K562 (cell line): ENCODE measurements around the gene MAB21L3. TPM values are rescaled to one million over a fixed set of nuclear protein-coding genes. Genes with fewer than 3 reads are reported as not detected.

ENCODE experiments used
- ATAC-seq: fragments of 200-7000 bp; cut with Tn5 transposase; 3 replicates; pipeline ENCODE4 v1.9.1; 2020; ENCODE audit warnings: moderate library complexity
- BruUV-seq: library from RNA; stranded (reverse); fragments of 400-500 nt; replicated peaks from 2 replicates; lab custom pipeline; 2021; lab: Mats Ljungman, UMichigan
- CTCF ChIA-PET: fragments of 300-600 bp; formaldehyde crosslinking; extraction: SDS; loops from one replicate; lab custom pipeline; 2021; ENCODE audit warnings: low intra/inter-chr PET ratio; lab: Yijun Ruan, JAX
- POLR2A ChIA-PET: fragments of 300-600, 350-650 bp; sonication (Branson Sonifier 250); formaldehyde crosslinking; extraction: SDS; loops from one replicate; lab custom pipeline; 2021; ENCODE audit warnings: antibody characterized with exemption, inconsistent platforms; lab: Yijun Ruan, JAX
- DNase-seq, 4 experiments: peaks; one replicate each; pipeline versions ENCODE4 v3.0.0 to v3.0.0-alpha.2; 2011 to 2018; ENCODE audit warnings: low spot score in 3 of 4, mixed read lengths in 3 of 4; ENCODE audit errors: extremely low read depth in 1 of 4
- FAIRE-seq: peaks from 2 replicates; lab custom pipeline; 2011; peaks lifted over from hg19 to GRCh38; lab: Jason Lieb, UNC
- H2AFZ ChIP-seq: 2 replicates; pipeline ENCODE4 v1.6.0; 2011; ENCODE audit warnings: low read depth, low read length, control low read depth, inconsistent platforms
- H3K27ac ChIP-seq: fragments of 200-600 bp; 3 replicates; pipeline ENCODE4 v1.8.0; 2011; ENCODE audit warnings: low read depth, mild to moderate bottlenecking, control low read depth, inconsistent platforms, low read length, moderate library complexity, mixed read lengths; ENCODE audit errors: extremely low read depth
- H3K27me3 ChIP-seq, 2 experiments: fragments of 300-600 bp in 1 of 2; 2 replicates in 1 of 2; 3 replicates in 1 of 2; pipeline versions ENCODE4 v1.6.0 to v1.8.0; 2011; ENCODE audit warnings: inconsistent platforms in 2 of 2, low read length in 2 of 2, mild to moderate bottlenecking in 1 of 2, mixed read lengths in 1 of 2, moderate library complexity in 1 of 2; ENCODE audit not compliant: control insufficient read depth in 2 of 2, insufficient read depth in 2 of 2
- H3K36me3 ChIP-seq: fragments of 300-600 bp; 3 replicates; pipeline ENCODE4 v1.8.0; 2011; ENCODE audit warnings: mild to moderate bottlenecking, low read length, inconsistent platforms; ENCODE audit not compliant: control insufficient read depth, insufficient read depth
- H3K4me1 ChIP-seq, 2 experiments: fragments of 200-600 bp in 1 of 2; replicated peaks in 1 of 2; 2 replicates in 1 of 2; 3 replicates in 1 of 2; pipeline versions ENCODE4 v1.5.1 to v1.8.0; 2011; ENCODE audit warnings: inconsistent platforms in 2 of 2, low read length in 2 of 2, mild to moderate bottlenecking in 1 of 2, mixed read lengths in 1 of 2, moderate library complexity in 1 of 2; ENCODE audit not compliant: control insufficient read depth in 2 of 2, insufficient read depth in 2 of 2
- H3K4me2 ChIP-seq: 2 replicates; pipeline ENCODE4 v1.6.1; 2011; ENCODE audit warnings: low read length, control low read depth, inconsistent platforms, mixed read lengths; ENCODE audit not compliant: insufficient read depth
- H3K4me3 ChIP-seq: fragments of 200-600 bp; sonication (generic), shearing (Covaris generic); 2 replicates; pipeline ENCODE4 v1.5.1; 2016; ENCODE audit warnings: control low read depth, inconsistent platforms
- H3K79me2 ChIP-seq: fragments of 200-600 bp; 3 replicates; pipeline ENCODE4 v1.8.0; 2011; ENCODE audit warnings: low read length, inconsistent platforms; ENCODE audit not compliant: control insufficient read depth, insufficient read depth
- H3K9ac ChIP-seq, 2 experiments: 2 replicates each; pipeline versions ENCODE4 v1.6.0 to v1.6.1; 2011; ENCODE audit warnings: low read depth in 2 of 2, low read length in 2 of 2, control low read depth in 1 of 2, inconsistent platforms in 1 of 2, mild to moderate bottlenecking in 1 of 2, mixed read lengths in 1 of 2; ENCODE audit not compliant: insufficient read depth in 1 of 2
- H3K9me1 ChIP-seq: one replicate; pipeline ENCODE4 v1.6.0; 2011; ENCODE audit warnings: inconsistent platforms, mild to moderate bottlenecking, low read length, moderate library complexity; ENCODE audit not compliant: control insufficient read depth, insufficient read depth
- H3K9me3 ChIP-seq: replicated peaks from 2 replicates; pipeline ENCODE4 v1.5.1; 2011; ENCODE audit warnings: low read depth, low read length, inconsistent platforms; ENCODE audit not compliant: control insufficient read depth, insufficient read depth
- H4K20me1 ChIP-seq: replicated peaks from 2 replicates; pipeline ENCODE4 v1.6.1; 2011; ENCODE audit warnings: low read length, inconsistent platforms, mixed read lengths; ENCODE audit not compliant: control insufficient read depth, insufficient read depth
- BCOR ChIP-seq: fragments of 450-650 bp; IDR thresholded peaks from 2 replicates; pipeline ENCODE4 v1.6.1; 2016
- BRD9 ChIP-seq: fragments of 450-650 bp; IDR thresholded peaks from 2 replicates; pipeline ENCODE4 v1.6.1; 2018; ENCODE audit warnings: low read depth; ENCODE audit not compliant: partially characterized antibody
- CBX1 ChIP-seq: sonication (generic); IDR thresholded peaks from 2 replicates; pipeline ENCODE4 v1.6.1; 2016; ENCODE audit warnings: antibody characterized with exemption, low read depth, mild to moderate bottlenecking
- GATAD2B ChIP-seq: fragments of 450-650 bp; IDR thresholded peaks from 2 replicates; pipeline ENCODE4 v1.6.1; 2017; ENCODE audit warnings: mild to moderate bottlenecking, borderline replicate concordance
- GTF2F1 ChIP-seq: IDR thresholded peaks from 2 replicates; pipeline ENCODE4 v1.6.1; 2011; ENCODE audit warnings: low read depth, low read length, improper control_type of control experiment
- JUND ChIP-seq, 2 experiments: IDR thresholded peaks; 2 replicates in 1 of 2; 3 replicates in 1 of 2; pipeline ENCODE4 v1.6.1; 2011; ENCODE audit warnings: borderline replicate concordance in 2 of 2, low read depth in 2 of 2, low read length in 2 of 2, improper control_type of control experiment in 1 of 2, missing biosample characterization in 1 of 2, missing genetic modification characterization in 1 of 2, missing genetic modification reagents in 1 of 2
- KAT8 ChIP-seq: fragments of 450-650 bp; IDR thresholded peaks from 2 replicates; pipeline ENCODE4 v1.6.1; 2016; ENCODE audit warnings: low read depth, mild to moderate bottlenecking
- MAX ChIP-seq: sonication (generic); formaldehyde crosslinking; IDR thresholded peaks from 2 replicates; pipeline ENCODE4 v1.9.0; 2022; ENCODE audit warnings: mild to moderate bottlenecking, missing genetic modification reagents
- NR0B1 ChIP-seq: fragments of 450-650 bp; IDR thresholded peaks from one replicate; pipeline ENCODE4 v1.6.1; 2018; ENCODE audit warnings: mild to moderate bottlenecking, moderate library complexity; ENCODE audit not compliant: partially characterized antibody
- NR2C1 ChIP-seq, 2 experiments: fragments of 450-650 bp; IDR thresholded peaks; 2 replicates each; pipeline ENCODE4 v1.6.1; 2017; ENCODE audit warnings: mild to moderate bottlenecking in 2 of 2, antibody characterized with exemption in 1 of 2, inconsistent platforms in 1 of 2, missing compliant biosample characterization in 1 of 2, missing genetic modification characterization in 1 of 2
- POLR2A ChIP-seq: fragments of 450-650 bp; conservative IDR thresholded peaks from 2 replicates; pipeline ENCODE4 v1.6.1; 2016
- POLR3G ChIP-seq: IDR thresholded peaks from 2 replicates; pipeline ENCODE4 v1.6.1; 2011; ENCODE audit not compliant: insufficient read length, insufficient replicate concordance; ENCODE audit errors: extremely low read depth
- SAFB ChIP-seq: fragments of 200-400 bp; formaldehyde crosslinking; IDR thresholded peaks from 2 replicates; pipeline ENCODE4 v1.6.1; 2017; ENCODE audit warnings: low read depth, low read length, borderline replicate concordance
- SRSF7 ChIP-seq: fragments of 200-400 bp; formaldehyde crosslinking; optimal IDR thresholded peaks from 2 replicates; pipeline ENCODE3; 2017; ENCODE audit warnings: mild to moderate bottlenecking, low read depth, low read length
- ZZZ3 ChIP-seq: fragments of 450-650 bp; IDR thresholded peaks from 2 replicates; pipeline ENCODE4 v1.6.1; 2016; ENCODE audit warnings: antibody characterized with exemption, mild to moderate bottlenecking, moderate library complexity
- WGBS: fragments of 100-300 bp; shearing (Covaris generic); methylation state at CpG from one replicate; pipeline ENCODE4 v1.1.6; 2016; ENCODE audit warnings: low coverage, mixed read lengths; ENCODE audit not compliant: insufficient coverage; ENCODE audit errors: missing lambda C conversion rate; 5-methylcytosine and 5-hydroxymethylcytosine counted together
- in situ Hi-C: fragments of 300-500 bp; cut with MboI; formaldehyde crosslinking; loops from 4 replicates; pipeline ENCODE4 v1.15.0; 2018; ENCODE audit warnings: inconsistent platforms, mixed read lengths
- intact Hi-C: fragments of 100-400 bp; cut with micrococcal nuclease; formaldehyde crosslinking; loops from 2 replicates; pipeline ENCODE4 v1.14.2; 2022
- polyA plus RNA-seq, 8 experiments: library from polyadenylated mRNA; depleted of rRNA in 4 of 8; stranded (reverse) in 5 of 8; unstranded in 3 of 8; fragments of >200 nt; fragmentation: Nextera tagmentation in 2 of 8; fragmentation: Illumina TruSeq in 1 of 8; extraction: Ambion mirVana in 2 of 8; extraction: Trizol in 1 of 8; gene quantifications; 2 replicates each; pipeline versions ENCODE4 v1.2.1 to v1.2.3, GENCODE V29; 2011 to 2014; ENCODE audit warnings: inconsistent platforms in 1 of 8, missing spikeins in 1 of 8
- total RNA-seq, 7 experiments: library from RNA; depleted of rRNA in 6 of 7; stranded (reverse); fragments of >200 nt in 6 of 7; fragmentation: Illumina TruSeq in 2 of 7; extraction: Trizol in 2 of 7; gene quantifications; 2 replicates each; pipeline versions ENCODE4 v1.2.1 to v1.2.3, GENCODE V29; 2011 to 2021; ENCODE audit warnings: low replicate concordance in 1 of 7
- TF ChIP-seq, protein P1 (sequence below): sonication (generic); formaldehyde crosslinking; IDR thresholded peaks from 2 replicates; pipeline ENCODE4 v1.4.0; 2020; ENCODE audit warnings: mild to moderate bottlenecking, missing genetic modification reagents

The MAB21L3 gene
- total and polyA plus RNA-seq, 9 of the 15 experiments (the other 6 are each of a cell fraction or from before 2014, with no cell fraction given): not detected

- TF ChIP-seq, protein P1, sequence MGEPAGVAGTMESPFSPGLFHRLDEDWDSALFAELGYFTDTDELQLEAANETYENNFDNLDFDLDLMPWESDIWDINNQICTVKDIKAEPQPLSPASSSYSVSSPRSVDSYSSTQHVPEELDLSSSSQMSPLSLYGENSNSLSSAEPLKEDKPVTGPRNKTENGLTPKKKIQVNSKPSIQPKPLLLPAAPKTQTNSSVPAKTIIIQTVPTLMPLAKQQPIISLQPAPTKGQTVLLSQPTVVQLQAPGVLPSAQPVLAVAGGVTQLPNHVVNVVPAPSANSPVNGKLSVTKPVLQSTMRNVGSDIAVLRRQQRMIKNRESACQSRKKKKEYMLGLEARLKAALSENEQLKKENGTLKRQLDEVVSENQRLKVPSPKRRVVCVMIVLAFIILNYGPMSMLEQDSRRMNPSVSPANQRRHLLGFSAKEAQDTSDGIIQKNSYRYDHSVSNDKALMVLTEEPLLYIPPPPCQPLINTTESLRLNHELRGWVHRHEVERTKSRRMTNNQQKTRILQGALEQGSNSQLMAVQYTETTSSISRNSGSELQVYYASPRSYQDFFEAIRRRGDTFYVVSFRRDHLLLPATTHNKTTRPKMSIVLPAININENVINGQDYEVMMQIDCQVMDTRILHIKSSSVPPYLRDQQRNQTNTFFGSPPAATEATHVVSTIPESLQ (CRISPR knock-in tag): no peak
- TF ChIP-seq SRSF7: no peak
Observed at GRCh38 chr1:116150368-116150767, 39.2 kb downstream of the MAB21L3 start (continued).

- FAIRE-seq (peak; percentile 65), ATAC-seq (peak; percentile 99), DNase-seq (peak; percentile 88 to 94 (median 93))
- BruUV-seq: no TSS peak
- Histone ChIP-seq H3K4me2 (peak overlapping the region; percentile 86), H3K27me3 (peaks cover 7% of the 10 kb centered on the region in 2 experiments; a peak in 2 of 5 replicates), H3K27ac (peak overlapping the region; percentile 51; the same call in 1 of the 3 replicates), H3K79me2 (no peaks in the 10 kb centered on the region), H2AFZ (peak overlapping the region; percentile 98), H3K36me3 (no peaks in the 10 kb centered on the region), H4K20me1 (no peaks in the 10 kb centered on the region), H3K9me3 (no peaks in the 10 kb centered on the region), H3K9me1 (no peaks in the 10 kb centered on the region), H3K4me3 (peak overlapping the region; percentile 45), H3K4me1 (peaks cover 4 to 7% of the 10 kb centered on the region in 2 experiments), H3K9ac (peak overlapping the region; percentile 73 to 87; a peak in 3 of 4 replicates)
- in situ Hi-C loops: no loop called here
- intact Hi-C loops: loop anchor here (1.0 to 5.0 kb wide), 4 partner anchors 13 to 335 kb away; no protein-coding TSS in a partner anchor
- POLR2A ChIA-PET: interaction anchor here (0.6 to 1.0 kb wide), 3 partner anchors 73 to 730 kb away, joined by 3 to 4 read pairs (median 3); no protein-coding TSS in a partner anchor
- CTCF ChIA-PET: interaction anchor here (1.2 to 3.6 kb wide), 5 partner anchors 12 to 351 kb away, joined by 3 to 30 read pairs (median 4); no protein-coding TSS in a partner anchor
- WGBS: 8% methylated on average over 33 of the region's 46 CpGs
- TF ChIP-seq SAFB (no peak), NR2C1 (IDR thresholded peaks at IDR 0.05) (no peak), NR2C1 (tag; IDR thresholded peaks at IDR 0.05) (no peak), POLR3G (no peak), ZZZ3 (no peak), MAX (CRISPR knock-in tag) (peak; percentile 69; the same call in 1 of the 2 replicates), GTF2F1 (0 out of 2 replicates have a peak, but pooled peaks have one; percentile 20), BRD9 (no peak), GATAD2B (peak; percentile 20; the same call in 1 of the 2 replicates), CBX1 (peak; percentile 88), JUND (IDR thresholded peaks at IDR 0.05; ENCODE audit: borderline replicate concordance, low read depth, low read length) (peak; percentile 43; the same call in 1 of the 2 replicates), JUND (tag; IDR thresholded peaks at IDR 0.05; ENCODE audit: borderline replicate concordance, low read depth, low read length) (no peak; the same call in 2 of the 3 replicates), NR0B1 (no peak), BCOR (no peak), POLR2A (no peak), KAT8 (no peak)
Observed at GRCh38 chr1:116151739-116152576, 40.8 kb downstream of the MAB21L3 start.
